SU-DHL-6 (cell line): ENCODE results near the gene CEP43.

Source experiments
- EZH2phosphoT487 ChIP-seq: fragments of 200-600 bp; sonication (generic), shearing (Covaris generic); conservative IDR thresholded peaks from 2 replicates; pipeline ENCODE4 v1.6.1; 2018; ENCODE audit warnings: mild to moderate bottlenecking, antibody characterized with exemption, low read length, moderate library complexity, mixed read lengths
- TF ChIP-seq, protein P1 (sequence below): fragments of 200-600 bp; sonication (generic); IDR thresholded peaks from one replicate; pipeline ENCODE4 v1.5.1; 2017; ENCODE audit warnings: antibody characterized with exemption, mild to moderate bottlenecking, low read length, moderate library complexity; ENCODE audit not compliant: insufficient read depth, poor library complexity, severe bottlenecking

DNA sequence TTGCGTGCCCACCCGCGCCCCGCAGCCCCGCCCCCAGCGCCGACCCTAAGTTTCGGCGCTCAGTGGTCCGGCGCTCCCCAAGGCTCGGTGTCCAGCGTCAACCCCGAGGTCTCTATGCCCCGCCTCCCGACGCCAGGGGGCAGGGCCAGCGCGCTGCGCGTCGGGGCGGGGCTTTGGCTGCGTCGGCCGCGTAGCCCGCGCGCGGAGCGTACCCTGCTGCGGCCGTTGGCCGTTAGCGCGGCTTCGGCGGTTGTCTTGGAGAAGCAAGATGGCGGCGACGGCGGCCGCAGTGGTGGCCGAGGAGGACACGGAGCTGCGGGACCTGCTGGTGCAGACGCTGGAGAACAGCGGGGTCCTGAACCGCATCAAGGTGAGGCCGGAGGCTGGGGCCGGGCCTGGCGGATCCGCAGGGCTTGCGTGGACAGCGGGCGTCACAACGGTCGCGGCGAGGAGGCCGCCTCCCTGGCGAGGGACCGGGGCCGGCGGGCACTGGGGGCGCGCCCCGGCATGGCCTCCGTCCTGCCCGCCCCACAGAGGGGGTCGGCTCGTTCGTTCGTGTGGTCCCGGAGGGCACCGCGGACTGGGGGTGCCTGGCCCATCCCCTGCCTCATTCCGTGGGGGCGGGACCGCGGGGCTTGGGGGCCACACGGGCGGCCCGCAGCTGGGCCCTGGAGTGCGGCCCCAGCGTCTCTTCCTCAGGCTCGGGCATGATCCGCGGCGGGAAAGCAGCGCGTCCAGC, at the start of gene CEP43:
- TF ChIP-seq, protein P1, sequence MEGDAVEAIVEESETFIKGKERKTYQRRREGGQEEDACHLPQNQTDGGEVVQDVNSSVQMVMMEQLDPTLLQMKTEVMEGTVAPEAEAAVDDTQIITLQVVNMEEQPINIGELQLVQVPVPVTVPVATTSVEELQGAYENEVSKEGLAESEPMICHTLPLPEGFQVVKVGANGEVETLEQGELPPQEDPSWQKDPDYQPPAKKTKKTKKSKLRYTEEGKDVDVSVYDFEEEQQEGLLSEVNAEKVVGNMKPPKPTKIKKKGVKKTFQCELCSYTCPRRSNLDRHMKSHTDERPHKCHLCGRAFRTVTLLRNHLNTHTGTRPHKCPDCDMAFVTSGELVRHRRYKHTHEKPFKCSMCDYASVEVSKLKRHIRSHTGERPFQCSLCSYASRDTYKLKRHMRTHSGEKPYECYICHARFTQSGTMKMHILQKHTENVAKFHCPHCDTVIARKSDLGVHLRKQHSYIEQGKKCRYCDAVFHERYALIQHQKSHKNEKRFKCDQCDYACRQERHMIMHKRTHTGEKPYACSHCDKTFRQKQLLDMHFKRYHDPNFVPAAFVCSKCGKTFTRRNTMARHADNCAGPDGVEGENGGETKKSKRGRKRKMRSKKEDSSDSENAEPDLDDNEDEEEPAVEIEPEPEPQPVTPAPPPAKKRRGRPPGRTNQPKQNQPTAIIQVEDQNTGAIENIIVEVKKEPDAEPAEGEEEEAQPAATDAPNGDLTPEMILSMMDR, result no peak
- TF ChIP-seq EZH2phosphoT487, result no peak
